Measurements from ENCODE around the gene CALCOCO2. TPM values are rescaled to one million over a fixed set of nuclear protein-coding genes. Genes with fewer than 3 reads are reported as not detected.

Gene CALCOCO2
- 10 to 100 TPM; 32.7 to 50.3 TPM for total RNA-seq

GRCh38 chr17:48830840-48831548, at the start of gene CALCOCO2:
TSS of gene CALCOCO2 (plus strand) at chr17:48831035. CDS start at chr17:48841708, 10,673 bp downstream.

GRCh38 chr17:48816774-48817590, 13.9 kb upstream of the CALCOCO2 start, which contains the start of gene TTLL6:
TSS of gene TTLL6 (minus strand) at chr17:48817229. CDS start at chr17:48817072, 157 bp downstream.

GRCh38 chr17:48908047-48908843, 77.4 kb downstream of the CALCOCO2 start, which contains the start of gene UBE2Z:
TSS of gene UBE2Z (plus strand) at chr17:48908407. CDS start at chr17:48908504, 97 bp downstream.

Small RNA genes lying within 50 kb of the gene (small RNA-seq; reads per million reads assigned to genes)
- gene AC068531.1 (0 reads per million in 2 donors), gene RF00263 (0 reads per million in 2 donors)

Other genes starting within 250 kb of the CALCOCO2 start
- 1 to 10 TPM in 1 of 2 donors, not detected in 1; 2.3 TPM for gene HOXB3, start 240.8 kb upstream of the CALCOCO2 start, total RNA-seq
- gene HOXB5, start 237.3 kb upstream of the CALCOCO2 start, total RNA-seq = not detected
- 1 to 10 TPM in 1 of 2 donors, not detected in 1; 7.0 TPM for gene HOXB6, start 226.0 kb upstream of the CALCOCO2 start, total RNA-seq
- gene HOXB7, start 220.0 kb upstream of the CALCOCO2 start, total RNA-seq = 10 to 100 TPM in 1 of 2 donors, not detected in 1; 10.7 TPM
- under 1 TPM in 1 of 2 donors, not detected in 1; 0.33 TPM for gene HOXB8, start 215.7 kb upstream of the CALCOCO2 start, total RNA-seq
- under 1 TPM in 1 of 2 donors, not detected in 1; under 0.01 TPM for gene HOXB9, start 204.7 kb upstream of the CALCOCO2 start, total RNA-seq
- not detected for gene PRAC1, start 108.5 kb upstream of the CALCOCO2 start, total RNA-seq
- 1 to 10 TPM in 1 of 2 donors, not detected in 1; 1.3 TPM for gene PRAC2, start 107.8 kb upstream of the CALCOCO2 start, total RNA-seq
- gene HOXB13, start 102.3 kb upstream of the CALCOCO2 start, total RNA-seq = 10 to 100 TPM in 1 of 2 donors, not detected in 1; 11.7 TPM
- 1 to 10 TPM in 1 of 2 donors, not detected in 1; 2.7 TPM for gene TTLL6, start 13.8 kb upstream of the CALCOCO2 start, total RNA-seq
- 10 to 100 TPM; 58.9 to 85.3 TPM for gene ATP5MC1, start 61.8 kb downstream of the CALCOCO2 start, total RNA-seq
- 100 to 1,000 TPM in 1 of 2 donors, 10 to 100 TPM in 1; 84.3 to 114 TPM for gene UBE2Z, start 77.4 kb downstream of the CALCOCO2 start, total RNA-seq
- gene SNF8, start 113.8 kb downstream of the CALCOCO2 start, total RNA-seq = 10 to 100 TPM; 57.1 to 61.3 TPM
- not detected for gene GIP, start 137.6 kb downstream of the CALCOCO2 start, total RNA-seq
- gene IGF2BP1, start 166.3 kb downstream of the CALCOCO2 start, total RNA-seq = not detected

Measured in melanocyte of skin (primary cell).